Measurements from ENCODE around the gene LRTM2. TPM values are rescaled to one million over a fixed set of nuclear protein-coding genes. Genes with fewer than 3 reads are reported as not detected.

Gene LRTM2
- total RNA-seq, 2 experiments from 2014 or later, result not detected

DNA sequence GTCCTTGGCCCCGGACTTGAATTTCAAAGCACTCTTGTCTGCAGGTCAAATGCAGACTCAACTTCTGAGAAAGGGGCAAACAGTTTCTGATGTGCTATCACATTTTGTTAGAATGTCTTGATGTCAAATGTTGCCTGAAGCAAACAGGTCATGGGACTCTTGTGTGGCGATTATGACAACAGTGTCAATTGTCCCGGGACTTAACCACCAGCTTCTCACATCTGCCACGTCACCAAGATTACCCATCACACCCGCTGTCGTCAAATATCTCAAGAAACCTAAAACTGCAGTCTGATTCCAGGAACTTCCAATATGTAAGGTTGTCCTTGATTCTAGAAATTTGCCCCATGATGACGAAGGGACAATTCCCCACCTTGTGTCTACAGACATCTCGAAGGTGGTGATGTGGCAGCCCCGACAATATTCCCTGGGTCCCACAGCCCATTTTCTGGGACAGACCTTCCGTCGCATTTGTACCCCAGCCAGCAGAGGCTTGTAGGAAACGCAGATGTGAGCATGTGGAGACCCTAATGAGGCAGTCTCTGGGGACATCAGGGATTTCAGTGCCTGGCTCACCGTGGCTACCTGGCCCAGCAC, 21.3 kb downstream of the LRTM2 start:
- Histone ChIP-seq H2AFZ (ENCODE audit: low read length) (no peak overlapping the region), H3K4me3 (ENCODE audit: low read depth, low read length, poor library complexity, severe bottlenecking) (no peak overlapping the region), H3K4me1 (ENCODE audit: insufficient read depth, low read length, poor library complexity, severe bottlenecking) (no peaks in the 10 kb centered on the region), H3K79me2 (ENCODE audit: insufficient read depth, low read depth, low read length) (no peaks in the 10 kb centered on the region), H3K9me3 (ENCODE audit: low read length) (no peaks in the 10 kb centered on the region), H3K4me2 (ENCODE audit: low read length) (no peak overlapping the region), H3K36me3 (ENCODE audit: insufficient read depth, low read length) (no peaks in the 10 kb centered on the region), H4K20me1 (ENCODE audit: insufficient read depth, low read length) (no peaks in the 10 kb centered on the region), H3K27ac (ENCODE audit: low read depth, low read length, poor library complexity, severe bottlenecking) (no peak overlapping the region), H3K9me2 (ENCODE audit: insufficient read depth, low read length) (no peaks in the 10 kb centered on the region)
- intact Hi-C loops (cut with micrococcal nuclease; ENCODE audit: unreplicated experiment), result no loop called here
- DNase-seq (ENCODE audit: low spot score), result no peak
- TF ChIP-seq, protein P1, sequence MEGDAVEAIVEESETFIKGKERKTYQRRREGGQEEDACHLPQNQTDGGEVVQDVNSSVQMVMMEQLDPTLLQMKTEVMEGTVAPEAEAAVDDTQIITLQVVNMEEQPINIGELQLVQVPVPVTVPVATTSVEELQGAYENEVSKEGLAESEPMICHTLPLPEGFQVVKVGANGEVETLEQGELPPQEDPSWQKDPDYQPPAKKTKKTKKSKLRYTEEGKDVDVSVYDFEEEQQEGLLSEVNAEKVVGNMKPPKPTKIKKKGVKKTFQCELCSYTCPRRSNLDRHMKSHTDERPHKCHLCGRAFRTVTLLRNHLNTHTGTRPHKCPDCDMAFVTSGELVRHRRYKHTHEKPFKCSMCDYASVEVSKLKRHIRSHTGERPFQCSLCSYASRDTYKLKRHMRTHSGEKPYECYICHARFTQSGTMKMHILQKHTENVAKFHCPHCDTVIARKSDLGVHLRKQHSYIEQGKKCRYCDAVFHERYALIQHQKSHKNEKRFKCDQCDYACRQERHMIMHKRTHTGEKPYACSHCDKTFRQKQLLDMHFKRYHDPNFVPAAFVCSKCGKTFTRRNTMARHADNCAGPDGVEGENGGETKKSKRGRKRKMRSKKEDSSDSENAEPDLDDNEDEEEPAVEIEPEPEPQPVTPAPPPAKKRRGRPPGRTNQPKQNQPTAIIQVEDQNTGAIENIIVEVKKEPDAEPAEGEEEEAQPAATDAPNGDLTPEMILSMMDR (conservative IDR thresholded peaks at IDR 0.05; ENCODE audit: low read length), result no peak
- POLR2A ChIA-PET, result no interaction called here
- BruUV-seq (replicated peaks), result no TSS peak
- CTCF ChIA-PET (ENCODE audit: unreplicated experiment), result no interaction called here

DNA sequence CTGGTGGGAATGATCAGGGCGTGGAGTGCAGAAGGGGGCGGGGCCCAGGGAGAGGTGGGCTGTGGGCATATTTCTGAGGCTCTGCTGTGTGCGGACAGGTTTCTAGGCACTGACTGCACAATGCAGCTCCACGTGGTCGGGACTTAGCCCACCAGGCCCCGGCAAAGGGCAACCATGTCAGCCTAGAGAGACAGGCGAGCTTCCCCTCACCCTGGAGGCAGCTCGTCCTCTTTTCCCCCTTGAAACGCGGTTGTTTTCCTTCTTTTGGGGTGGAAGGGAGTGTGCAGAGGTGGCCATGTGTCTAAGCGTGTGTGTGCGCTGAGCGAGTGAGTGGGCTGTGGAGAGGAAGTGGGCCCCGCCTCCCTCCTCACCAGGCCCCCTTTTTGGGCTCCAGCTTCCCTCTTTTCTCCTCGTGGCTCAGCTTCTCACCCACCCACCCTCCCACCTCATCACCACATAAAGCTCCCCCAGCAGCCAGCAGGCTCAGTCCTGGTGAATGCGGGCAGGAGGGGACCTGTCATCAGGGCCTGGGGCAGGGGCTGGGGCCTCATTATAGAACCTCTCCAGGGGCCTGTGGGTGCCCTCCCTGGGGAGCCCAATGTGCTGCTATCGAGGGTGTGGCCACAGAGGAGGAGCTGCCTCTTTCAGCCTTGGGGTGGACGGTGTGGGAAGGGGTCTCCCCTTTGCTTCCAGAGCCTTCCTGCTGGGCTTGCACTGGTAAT, 22.0 kb downstream of the LRTM2 start:
- H3K4me1 ChIP-seq (ENCODE audit: insufficient read depth, low read length, poor library complexity, severe bottlenecking), result no peaks in the 10 kb centered on the region
- no peak overlapping the region for H3K4me3 ChIP-seq (ENCODE audit: low read depth, low read length, poor library complexity, severe bottlenecking)
- ChIA-PET POLR2A (no interaction called here), CTCF (ENCODE audit: unreplicated experiment) (interaction anchor here (0.5 kb wide), 1 partner anchor 660 kb away, joined by 3 read pairs; no protein-coding TSS in a partner anchor)
- H3K4me2 ChIP-seq (ENCODE audit: low read length), result no peak overlapping the region
- no peaks in the 10 kb centered on the region for H3K36me3 ChIP-seq (ENCODE audit: insufficient read depth, low read length)
- H3K9me2 ChIP-seq (ENCODE audit: insufficient read depth, low read length), result no peaks in the 10 kb centered on the region
- intact Hi-C loops (cut with micrococcal nuclease; ENCODE audit: unreplicated experiment), result no loop called here
- no peak overlapping the region for H3K27ac ChIP-seq (ENCODE audit: low read depth, low read length, poor library complexity, severe bottlenecking)
- H3K79me2 ChIP-seq (ENCODE audit: insufficient read depth, low read depth, low read length), result no peaks in the 10 kb centered on the region
- no peaks in the 10 kb centered on the region for H3K9me3 ChIP-seq (ENCODE audit: low read length)
- TF ChIP-seq, protein P1 (conservative IDR thresholded peaks at IDR 0.05; ENCODE audit: low read length), result no peak
- no peak for TF ChIP-seq EZH2phosphoT487 (IDR thresholded peaks at IDR 0.05; ENCODE audit: borderline replicate concordance, low read depth, low read length)
- no TSS peak for BruUV-seq (replicated peaks)
- H2AFZ ChIP-seq (ENCODE audit: low read length), result no peak overlapping the region
- H4K20me1 ChIP-seq (ENCODE audit: insufficient read depth, low read length), result no peaks in the 10 kb centered on the region
- DNase-seq (ENCODE audit: low spot score), result no peak
